Endometrial microvascular endothelial cells (primary cell): ENCODE results near the gene PHETA1. TPM values are rescaled to one million over a fixed set of nuclear protein-coding genes. Genes with fewer than 3 reads are reported as not detected.
"Not testable (repeated sequence)": the region's sequence is repeated elsewhere in the genome, so short reads cannot be mapped to it uniquely, and the experiment has no call there.

Experiments
- in situ Hi-C: cut with HindIII; loops from 2 replicates; pipeline ENCODE4 v1.10.0; 2017; ENCODE audit warnings: low sequenced_read_pairs, low pct_unique_long_range_greater_than_20kb; ENCODE audit errors: inconsistent ontology term
- total RNA-seq: library from RNA; depleted of rRNA; stranded (reverse); fragments of >200 nt; gene quantifications from one replicate; pipeline ENCODE4 v1.2.3, GENCODE V29; 2015; ENCODE audit errors: inconsistent ontology term

Gene PHETA1
- total RNA-seq, 1 donor from 2014 or later, result 6.0 TPM

DNA sequence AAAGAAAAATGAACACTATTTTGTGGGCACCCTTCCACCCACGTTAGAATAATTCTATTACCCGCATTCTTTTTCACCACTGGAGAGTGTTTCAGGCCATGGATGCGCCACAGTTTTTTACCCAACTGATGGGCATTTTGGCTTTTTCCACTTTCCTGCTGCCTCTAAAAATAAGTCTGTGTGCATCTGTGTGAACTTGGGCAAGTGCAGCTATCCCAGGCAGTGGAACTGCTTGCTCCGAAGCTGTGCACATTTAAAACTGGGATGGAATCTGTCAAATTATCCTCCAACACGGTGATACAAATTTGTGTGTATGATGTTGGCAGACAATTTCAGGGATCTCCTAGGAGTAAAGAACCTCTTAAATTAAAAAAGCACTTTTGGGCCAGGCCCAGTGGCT is 31.5 kb downstream of the PHETA1 start:
- in situ Hi-C loops, result no loop called here

DNA sequence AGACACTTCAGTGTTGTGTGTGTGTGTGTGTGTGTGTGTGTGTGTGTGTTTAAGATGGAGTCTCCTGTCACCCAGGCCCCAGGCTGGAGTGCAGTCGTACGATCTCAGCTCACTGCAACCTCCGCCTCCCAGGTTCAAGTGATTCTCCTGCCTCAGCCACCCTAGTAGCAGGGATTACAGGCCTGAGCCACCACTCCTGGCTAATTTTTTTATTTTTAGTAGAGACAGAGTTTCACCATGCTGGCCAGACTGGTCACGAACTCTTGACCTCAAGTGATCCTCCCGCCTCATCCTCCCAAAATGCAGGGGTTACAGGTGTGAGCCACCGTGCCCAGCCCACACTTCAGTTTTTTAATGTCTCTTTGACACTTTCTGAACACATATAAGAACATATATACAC is 32.5 kb downstream of the PHETA1 start:
- in situ Hi-C loops, result not testable (repeated sequence)

DNA sequence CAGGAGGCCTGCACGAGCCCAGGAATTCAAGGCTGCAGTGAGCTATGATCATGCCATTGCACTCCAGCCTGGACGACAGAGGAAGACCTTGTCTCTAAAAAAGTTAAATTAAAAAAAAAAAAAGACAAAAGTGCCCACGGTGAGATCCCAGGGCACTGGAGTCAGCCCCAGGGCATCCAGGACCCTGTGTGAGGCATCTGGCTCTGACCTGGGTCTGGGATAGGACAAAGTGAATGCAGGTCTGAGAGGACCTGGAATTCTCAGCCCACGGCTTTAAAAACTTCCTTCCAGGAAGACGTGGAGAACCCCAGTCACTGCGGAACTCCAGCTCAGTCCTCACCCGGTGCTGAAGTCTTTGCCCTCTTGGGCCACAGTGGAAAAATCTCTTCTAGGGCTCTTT is 33.1 kb downstream of the PHETA1 start:
- in situ Hi-C loops, result no loop called here

DNA sequence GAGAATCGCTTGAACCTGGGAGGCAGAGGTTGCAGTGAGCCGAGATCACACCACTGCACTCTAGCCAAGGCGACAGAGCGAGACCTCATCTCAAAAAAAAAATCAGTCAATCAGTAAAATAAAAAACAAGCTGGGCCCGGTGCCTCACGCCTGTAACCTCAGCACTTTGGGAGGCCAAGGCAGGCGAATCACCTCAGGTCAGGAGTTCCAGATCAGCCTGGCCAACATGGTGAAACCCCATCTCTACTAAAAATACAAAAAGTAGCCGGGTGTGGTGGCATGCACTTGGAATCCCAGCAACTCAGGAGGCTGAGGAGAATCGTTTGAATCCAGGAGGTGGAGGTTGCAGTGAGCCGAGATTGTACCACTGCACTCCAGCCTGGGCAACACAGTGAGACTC is 33.6 kb downstream of the PHETA1 start:
- in situ Hi-C loops, result not testable (repeated sequence)

DNA sequence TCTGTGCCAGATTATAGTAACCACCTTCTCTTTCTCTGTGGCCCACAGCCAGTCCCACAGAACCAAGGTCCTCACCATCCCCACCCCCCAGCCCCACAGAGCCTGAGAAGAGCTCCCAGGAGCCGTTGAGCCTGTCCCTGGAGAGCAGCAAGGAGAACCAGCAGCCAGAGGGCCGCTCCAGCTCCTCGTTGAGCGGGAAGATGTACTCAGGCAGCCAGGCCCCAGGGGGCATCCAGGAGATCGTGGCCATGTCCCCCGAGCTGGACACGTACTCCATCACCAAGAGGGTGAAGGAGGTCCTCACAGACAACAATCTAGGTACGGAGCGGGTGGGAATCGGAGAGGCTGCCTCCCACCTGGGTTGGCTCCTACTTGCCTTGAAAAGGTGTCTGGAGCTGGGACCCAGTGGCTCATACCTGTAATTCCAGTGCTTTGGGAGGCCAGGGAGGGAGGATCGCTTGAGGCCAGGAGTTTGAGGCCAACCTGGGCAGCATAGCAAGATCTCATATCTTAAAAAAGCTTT is 34.4 kb downstream of the PHETA1 start:
- in situ Hi-C loops, result no loop called here

DNA sequence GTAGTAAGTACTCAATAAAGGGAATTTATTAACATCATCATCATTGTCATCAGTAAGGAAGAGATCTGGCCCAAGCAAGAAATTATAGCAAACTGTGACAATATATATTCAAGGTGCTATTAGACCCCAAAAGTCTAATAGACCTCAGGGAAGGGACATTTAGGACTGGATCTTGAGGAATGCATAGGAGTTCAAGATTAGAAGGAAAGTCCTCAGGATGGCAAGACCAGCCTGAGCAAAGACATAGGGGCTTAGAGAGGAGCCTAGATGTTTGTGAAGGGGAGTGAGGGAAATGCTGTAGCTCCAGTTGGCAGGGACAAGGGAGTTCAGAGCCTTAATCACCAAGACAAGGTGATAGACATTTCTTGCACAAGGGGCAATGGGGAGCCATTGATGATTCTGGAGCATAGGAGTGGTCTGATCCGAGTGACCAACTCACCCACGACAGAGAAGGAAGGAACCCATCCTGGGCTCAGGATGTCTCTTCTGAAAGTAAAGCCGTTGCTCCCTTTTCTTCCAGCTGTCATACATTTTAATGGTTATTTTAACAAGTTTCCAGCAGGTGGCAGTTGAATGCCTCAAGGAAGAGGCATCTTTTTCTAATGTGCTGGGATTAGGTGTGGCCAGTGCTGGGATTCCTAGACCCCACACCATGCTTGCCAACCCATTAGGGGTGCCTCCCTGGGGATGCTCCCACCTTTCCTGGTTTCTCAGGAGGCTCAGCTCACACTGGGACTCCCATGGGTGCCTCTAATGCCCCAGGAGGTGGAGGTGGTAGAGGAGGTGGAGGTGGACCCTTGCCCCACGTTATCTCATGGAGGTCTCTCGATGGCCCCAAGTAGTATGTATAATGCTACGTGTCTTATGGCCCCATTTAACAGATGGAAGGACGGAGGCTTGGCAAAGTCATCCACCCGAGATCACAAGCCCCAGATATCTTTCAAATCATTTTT is 37.8 kb downstream of the PHETA1 start:
- in situ Hi-C loops, result no loop called here

DNA sequence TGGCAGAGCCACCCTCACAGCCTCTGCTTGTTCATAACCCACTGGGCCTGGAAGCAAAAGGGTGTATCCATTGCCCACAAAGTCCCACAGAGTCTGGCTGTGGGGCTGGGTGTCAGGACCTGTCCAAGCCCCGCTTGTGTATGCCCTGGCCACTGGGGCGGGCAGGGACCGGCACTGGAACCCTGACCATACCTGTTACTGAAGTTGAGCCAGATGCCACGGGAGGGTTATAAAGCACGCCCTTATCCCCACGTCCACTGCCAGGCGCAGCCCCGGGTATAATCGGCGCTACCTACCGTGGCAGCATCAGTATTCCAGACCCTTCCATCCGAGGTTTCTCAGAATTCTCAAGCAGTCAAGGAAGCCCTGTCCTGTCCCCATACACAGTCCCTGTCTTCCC is 40.8 kb downstream of the PHETA1 start:
- in situ Hi-C loops, result no loop called here

DNA sequence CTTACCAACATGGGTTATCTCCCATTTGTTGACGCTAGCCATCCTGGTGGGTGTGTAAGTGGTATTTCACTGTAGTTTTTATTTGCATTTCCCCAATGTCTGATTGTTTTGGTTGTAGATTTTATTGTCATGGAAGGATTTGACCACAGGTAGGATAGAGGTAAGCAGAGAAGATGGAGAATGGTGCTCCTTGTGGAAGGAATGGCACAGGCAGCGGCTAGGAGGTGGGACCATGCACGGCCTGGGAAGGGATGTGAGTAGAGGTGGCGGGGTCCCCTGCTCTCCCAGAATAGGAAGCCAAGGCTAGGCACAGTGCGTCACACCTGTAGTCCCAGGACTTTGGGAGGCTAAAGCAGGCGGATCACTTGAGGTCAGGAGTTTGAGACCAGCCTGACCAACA is 41.4 kb downstream of the PHETA1 start:
- in situ Hi-C loops, result no loop called here

DNA sequence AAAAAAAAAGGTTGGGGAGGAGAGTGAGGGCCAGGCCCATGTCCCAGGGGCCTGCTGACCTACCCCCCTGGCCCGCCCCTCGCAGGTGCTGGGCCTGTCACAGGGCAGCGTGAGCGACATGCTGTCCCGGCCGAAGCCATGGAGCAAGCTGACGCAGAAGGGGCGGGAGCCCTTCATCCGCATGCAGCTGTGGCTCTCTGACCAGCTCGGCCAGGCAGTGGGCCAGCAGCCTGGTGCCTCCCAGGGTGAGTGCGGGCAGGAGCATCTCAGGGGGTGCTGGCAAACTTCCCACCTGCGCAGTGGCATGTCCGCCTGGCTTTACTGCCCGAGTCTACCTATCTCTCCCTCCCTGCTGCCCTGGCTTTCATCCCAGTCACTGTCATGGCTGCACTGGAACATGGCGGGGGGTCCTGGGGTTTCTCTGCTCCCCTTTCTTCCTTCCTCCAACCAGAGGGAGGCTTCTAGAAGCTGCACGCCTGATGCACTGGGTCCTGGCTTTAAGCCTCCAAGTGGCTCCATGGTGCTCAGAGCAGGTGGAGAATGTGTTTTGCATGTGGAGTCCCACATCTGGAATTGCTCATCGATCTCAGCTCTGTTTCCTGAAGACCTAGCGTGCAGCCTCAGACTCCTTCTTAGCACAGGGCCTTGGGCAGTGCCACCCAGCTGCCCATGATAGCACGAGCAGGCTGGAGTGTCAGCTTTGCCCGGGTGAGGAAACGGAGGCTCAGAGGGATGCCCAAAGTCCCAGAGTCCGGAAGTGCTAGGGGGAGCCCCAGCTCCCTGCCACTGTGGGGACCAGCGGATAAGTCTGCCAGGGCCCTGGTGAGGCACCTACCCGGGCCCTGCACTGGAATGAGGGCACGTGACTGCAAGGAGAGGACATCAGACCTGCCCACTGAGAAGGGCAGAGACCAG is 46.3 kb downstream of the PHETA1 start:
- in situ Hi-C loops, result no loop called here

DNA sequence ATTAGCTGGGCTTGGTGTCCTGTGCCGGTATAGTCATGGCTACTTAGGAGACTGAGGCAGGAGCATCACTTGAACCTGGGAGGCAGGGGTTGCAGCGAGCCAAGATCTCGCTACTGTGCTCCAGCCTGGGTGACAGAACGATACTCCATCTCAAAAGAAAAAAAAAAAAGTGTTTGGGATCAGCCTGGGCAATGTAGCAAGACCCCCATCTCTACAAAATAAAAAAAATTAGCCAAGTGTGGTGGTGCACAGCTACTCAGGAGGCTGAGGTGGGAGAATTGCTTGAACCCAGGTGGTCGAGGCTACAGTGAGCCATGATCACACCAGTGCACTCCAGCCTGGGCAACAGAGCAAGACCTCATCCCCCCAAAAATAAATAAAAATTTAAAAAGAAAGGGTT is 47.6 kb downstream of the PHETA1 start:
- in situ Hi-C loops, result no loop called here

DNA sequence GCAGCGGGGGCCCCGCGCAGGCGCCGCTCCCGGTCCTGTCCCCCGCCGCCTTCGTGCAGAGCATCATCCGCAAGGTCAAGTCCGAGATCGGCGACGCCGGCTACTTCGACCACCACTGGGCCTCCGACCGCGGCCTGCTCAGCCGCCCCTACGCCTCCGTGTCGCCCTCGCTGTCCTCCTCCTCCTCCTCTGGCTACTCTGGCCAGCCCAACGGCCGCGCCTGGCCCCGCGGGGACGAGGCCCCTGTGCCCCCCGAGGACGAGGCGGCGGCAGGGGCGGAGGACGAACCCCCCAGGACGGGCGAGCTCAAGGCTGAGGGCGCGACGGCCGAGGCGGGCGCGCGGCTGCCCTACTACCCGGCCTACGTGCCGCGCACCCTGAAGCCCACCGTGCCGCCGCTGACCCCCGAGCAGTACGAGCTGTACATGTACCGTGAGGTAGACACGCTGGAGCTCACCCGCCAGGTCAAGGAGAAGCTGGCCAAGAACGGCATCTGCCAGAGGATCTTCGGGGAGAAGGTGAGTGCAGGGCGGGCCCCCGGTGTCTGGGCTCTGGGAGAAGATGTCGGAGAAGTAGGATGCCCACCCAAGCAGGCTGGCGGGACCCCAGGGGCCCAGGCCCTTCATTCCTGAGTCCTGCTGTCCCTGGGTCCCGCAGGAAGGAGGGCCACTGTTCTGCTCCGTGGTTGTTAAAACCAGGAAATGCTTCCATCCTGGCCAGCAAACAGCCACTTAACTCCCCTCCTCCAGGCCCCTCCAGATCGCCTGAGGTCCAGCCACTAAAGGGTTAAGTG is 48.4 kb downstream of the PHETA1 start:
- in situ Hi-C loops, result no loop called here

DNA sequence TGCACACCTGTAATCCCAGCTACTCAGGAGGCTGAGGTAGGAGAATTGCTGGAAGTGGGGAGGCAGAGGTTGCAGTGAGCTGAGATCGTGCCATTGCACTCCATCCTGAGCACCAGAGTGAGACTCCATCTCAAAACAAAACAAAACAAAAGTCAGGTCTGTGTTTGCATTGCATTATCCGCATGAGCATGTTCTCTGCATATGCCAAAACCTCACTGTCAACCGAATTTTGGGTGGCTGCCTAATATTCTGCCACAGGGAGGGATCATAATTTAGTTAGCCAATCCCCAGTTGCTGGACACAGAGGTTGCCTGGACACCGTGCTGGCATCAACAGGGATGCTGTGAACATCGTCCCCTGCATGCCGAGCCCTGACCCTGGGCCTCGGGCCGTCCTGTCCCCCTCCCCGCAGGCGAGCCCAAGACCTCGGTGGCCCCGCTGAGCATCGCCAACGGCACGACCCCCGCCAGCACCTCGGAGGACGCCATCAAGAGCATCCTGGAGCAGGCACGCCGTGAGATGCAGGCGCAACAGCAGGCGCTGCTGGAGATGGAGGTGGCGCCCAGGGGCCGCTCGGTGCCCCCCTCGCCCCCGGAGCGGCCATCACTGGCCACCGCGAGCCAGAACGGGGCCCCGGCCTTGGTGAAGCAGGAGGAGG is 49.2 kb downstream of the PHETA1 start:
- in situ Hi-C loops, result no loop called here

DNA sequence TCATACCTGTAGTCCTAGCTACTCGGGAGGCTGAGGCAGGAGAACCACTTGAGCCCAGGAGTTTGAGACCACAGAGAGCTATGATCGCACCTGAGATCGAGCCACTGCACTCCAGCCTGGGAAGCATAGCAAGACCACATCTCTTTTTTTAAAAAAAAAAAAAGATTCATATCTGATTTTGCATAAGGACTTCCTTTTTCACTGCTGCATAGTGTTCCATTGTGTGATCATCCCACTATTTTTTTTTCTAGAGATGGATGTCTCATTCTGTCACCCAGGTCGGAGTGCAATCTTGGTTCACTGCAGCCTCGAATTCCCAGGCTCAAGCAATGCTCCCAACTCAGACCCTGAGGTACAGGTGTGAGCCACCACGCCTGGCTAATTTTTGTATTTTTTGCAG is 50.4 kb downstream of the PHETA1 start:
- in situ Hi-C loops, result no loop called here

DNA sequence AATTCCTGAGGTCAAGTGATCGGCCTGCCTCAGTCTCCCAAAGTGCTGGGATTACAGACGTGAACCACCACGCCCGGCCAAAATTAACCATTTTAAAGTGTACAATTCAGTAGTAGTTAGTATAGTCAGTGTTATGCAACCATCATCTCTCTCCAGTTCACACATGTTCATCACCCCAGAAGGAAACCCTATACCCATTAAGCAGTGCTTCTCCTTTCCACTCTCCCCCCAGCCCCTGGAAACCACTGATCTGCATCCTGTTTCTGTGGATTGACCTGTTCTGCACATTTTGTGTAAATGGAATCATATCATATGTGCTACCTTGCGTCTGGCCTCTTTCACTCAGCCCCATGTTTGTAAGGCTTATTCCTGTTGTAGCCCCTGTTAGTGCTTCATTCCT is 52.2 kb downstream of the PHETA1 start:
- in situ Hi-C loops, result no loop called here

DNA sequence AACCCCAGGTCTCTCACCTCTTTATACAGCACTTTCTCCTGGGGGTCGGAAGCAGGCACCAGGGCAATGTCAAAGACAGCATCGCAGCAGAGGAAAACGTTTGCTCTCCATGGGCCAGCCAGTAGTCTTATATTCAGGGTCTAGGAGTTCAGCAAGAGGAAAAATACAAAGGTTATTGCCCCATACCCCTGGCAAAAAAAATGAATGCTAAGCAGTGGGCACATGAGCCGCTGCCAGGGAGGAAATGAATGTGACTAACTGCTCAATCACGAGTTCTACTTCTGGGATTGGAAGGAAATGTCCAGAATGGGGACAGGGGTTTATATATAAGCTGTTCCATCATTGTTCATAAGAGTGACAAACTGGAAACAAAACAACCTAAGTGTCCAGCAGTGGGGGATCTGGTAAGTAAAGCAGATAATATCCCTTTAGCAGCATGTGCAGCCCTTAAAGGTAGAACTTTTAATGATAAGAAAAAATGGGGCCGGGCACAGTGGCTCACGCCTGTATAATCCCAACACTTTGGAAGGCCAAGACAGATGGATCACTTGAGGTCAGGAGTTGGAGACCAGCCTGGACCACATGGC is 53.8 kb downstream of the PHETA1 start:
- in situ Hi-C loops, result no loop called here

DNA sequence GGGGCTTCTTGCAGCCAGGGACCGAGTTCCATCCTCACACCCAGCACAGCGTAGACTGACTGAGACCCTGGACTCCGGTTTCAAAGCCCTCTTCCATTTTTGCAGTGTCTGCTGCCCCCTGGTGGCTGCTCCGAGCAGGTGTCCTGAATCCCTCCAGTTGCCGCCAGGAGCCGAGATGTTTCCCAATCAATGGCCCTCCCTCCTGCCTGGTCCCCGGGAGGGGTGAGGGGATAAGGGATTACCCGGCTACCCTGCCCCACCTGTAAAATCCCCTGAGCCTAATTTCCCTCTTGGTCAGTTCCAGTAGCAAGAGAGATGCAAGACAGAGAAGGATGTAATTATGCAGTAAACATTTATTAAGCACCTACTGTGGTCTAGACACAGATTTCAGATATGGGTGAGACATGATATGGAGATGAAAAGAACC is 55.0 kb downstream of the PHETA1 start:
- in situ Hi-C loops, result no loop called here

DNA sequence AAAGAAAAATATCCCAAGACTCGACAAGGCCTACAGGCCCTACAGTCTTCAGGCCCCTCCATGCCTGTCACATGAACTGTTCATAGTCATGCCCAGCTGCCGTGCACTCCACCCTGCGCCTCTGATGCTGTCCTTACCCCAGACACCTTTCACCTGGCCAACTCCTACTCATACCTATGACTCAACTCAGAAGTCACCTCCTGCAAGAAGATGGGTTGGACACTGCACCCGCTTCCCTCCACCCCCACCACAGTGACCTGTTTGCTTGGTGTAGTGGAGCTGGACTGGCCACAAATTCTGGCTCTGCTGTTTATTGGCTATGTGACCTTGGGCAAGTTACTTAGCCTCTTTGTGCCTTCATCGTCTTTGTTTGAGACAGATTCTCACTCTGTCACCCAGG is 56.2 kb downstream of the PHETA1 start:
- in situ Hi-C loops, result no loop called here

DNA sequence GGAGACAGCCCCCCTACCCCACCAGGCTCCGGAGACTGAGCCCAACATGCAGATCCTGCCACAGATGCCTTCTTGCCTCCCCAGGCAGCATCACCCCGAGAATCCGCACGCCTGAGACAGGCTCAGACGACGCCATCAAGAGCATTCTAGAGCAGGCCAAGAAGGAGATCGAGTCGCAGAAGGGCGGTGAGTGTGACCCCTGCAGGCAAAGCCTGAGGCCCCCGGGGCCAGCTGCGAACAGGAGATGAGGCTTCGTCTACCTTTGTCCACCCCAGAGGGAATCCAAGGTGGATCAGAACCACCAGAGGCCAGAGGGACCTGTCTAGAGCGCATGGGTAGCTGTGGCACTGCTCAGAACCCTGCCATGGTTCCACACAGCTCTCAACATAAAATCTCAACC is 56.9 kb downstream of the PHETA1 start:
- in situ Hi-C loops, result no loop called here
